Kidney (tissue), 14 donors: Measurements from ENCODE around the gene SESN3. TPM values are rescaled to one million over a fixed set of nuclear protein-coding genes. Genes with fewer than 3 reads are reported as not detected.
"Not testable (repeated sequence)": the region's sequence is repeated elsewhere in the genome, so short reads cannot be mapped to it uniquely, and the experiment has no call there.

Experiments used
- DNase-seq, 5 donors: peaks; one replicate each; pipeline ENCODE4 v3.0.0-alpha.2; 2013 to 2020
- FAIRE-seq: peaks from 2 replicates; lab custom pipeline; 2012; peaks lifted over from hg19 to GRCh38; lab: Jason Lieb, UNC
- H3K27ac ChIP-seq, 2 donors: one replicate each; pipeline ENCODE4 v1.7.0; 2013; ENCODE audit warnings: low read depth in 2 of 2, low read length in 2 of 2, inconsistent platforms in 1 of 2
- H3K27me3 ChIP-seq: one replicate; pipeline ENCODE4 v1.7.1; 2013; ENCODE audit warnings: low read length, inconsistent platforms; ENCODE audit not compliant: control insufficient read depth, insufficient read depth
- H3K36me3 ChIP-seq, 3 donors: one replicate each; pipeline versions ENCODE4 v1.7.0 to v1.7.1; 2013; ENCODE audit warnings: low read length in 3 of 3, control low read depth in 1 of 3, inconsistent platforms in 1 of 3; ENCODE audit not compliant: insufficient read depth in 3 of 3, control insufficient read depth in 2 of 3
- H3K4me1 ChIP-seq, 3 donors: one replicate each; pipeline versions ENCODE4 v1.7.0 to v1.7.1; 2013; ENCODE audit warnings: low read length in 3 of 3, inconsistent platforms in 1 of 3, low read depth in 1 of 3; ENCODE audit not compliant: control insufficient read depth in 2 of 3, insufficient read depth in 2 of 3
- H3K4me3 ChIP-seq, 3 donors: one replicate each; pipeline versions ENCODE4 v1.7.0 to v1.8.1; 2013; ENCODE audit warnings: low read length in 3 of 3, control low read depth in 1 of 3, inconsistent platforms in 1 of 3
- H3K9ac ChIP-seq, 3 donors: one replicate each; pipeline versions ENCODE4 v1.7.0 to v1.7.1; 2013; ENCODE audit warnings: low read length in 3 of 3, control low read depth in 1 of 3, inconsistent platforms in 1 of 3
- H3K9me3 ChIP-seq, 3 donors: one replicate each; pipeline versions ENCODE4 v1.7.0 to v1.7.1; 2013; ENCODE audit warnings: low read length in 3 of 3, control low read depth in 1 of 3, inconsistent platforms in 1 of 3; ENCODE audit not compliant: control insufficient read depth in 2 of 3, insufficient read depth in 1 of 3
- CTCF ChIP-seq: IDR thresholded peaks from 3 replicates; pipeline ENCODE4 v1.5.1; 2012; ENCODE audit warnings: mild to moderate bottlenecking, moderate library complexity, borderline replicate concordance; ENCODE audit not compliant: insufficient read depth; ENCODE audit errors: extremely low read depth
- intact Hi-C: fragments of 100-400 bp; cut with DNase I; formaldehyde crosslinking; loops from one replicate; pipeline ENCODE4 v1.11.1; 2022
- polyA plus RNA-seq: library from polyadenylated mRNA; stranded (reverse); fragments of 350-450 nt; fragmentation: Illumina TruSeq; extraction: RNeasy Lipid Tissue Mini Kit (QIAGEN cat#74804); gene quantifications from one replicate; pipeline ENCODE4 v1.2.3, GENCODE V29; 2014; ENCODE audit warnings: low read depth, low replicate concordance; ENCODE audit not compliant: insufficient read depth
- total RNA-seq: library from RNA; stranded (reverse); fragmentation: NEBNext Ultra II Directional; extraction: Animal tissue kit (Norgen Biotek cat#: 25700); gene quantifications from one replicate; pipeline ENCODE4 v1.2.1, GENCODE V29; 2021
- donor health status: control.
- donor health status: control.
- donor health status: control.
- donor health status: control.
- donor health status: control.
- donor health status: DM: yes; HTN: yes; CAD: no.
- donor health status: Normal renal cell carcinoma (clear cell type).

The SESN3 gene
- total and polyA plus RNA-seq, 2 donors from 2014 or later = 5.1 to 50.1 TPM

DNA sequence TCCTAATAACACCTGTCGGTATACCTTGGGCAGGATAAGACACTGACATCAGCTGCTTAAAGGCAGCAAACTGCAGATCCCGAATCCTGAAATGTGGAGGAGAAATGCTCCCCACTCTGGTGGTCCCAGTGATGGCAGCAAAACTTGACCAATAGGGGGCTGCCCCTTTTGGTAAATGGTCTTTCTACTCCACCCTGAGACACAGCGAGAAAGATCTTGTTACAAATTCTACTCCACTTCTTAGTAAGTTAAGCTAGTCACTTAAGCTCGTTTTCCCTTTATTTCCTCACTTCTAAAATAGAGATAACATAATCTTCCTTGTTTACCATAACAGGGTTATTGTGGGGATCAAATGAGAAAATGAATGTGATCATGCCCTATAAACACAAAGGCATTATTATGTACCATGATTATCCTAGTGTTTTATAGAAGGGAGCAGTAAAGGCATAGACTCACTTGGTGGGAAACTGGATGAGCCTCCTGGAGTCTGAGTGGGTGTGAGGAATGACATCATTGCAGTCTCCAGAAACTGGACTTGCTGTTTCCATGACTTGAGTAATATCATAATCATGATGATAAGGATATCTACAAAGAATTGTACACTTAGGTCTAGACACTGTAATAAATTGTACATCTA lies 90.5 kb downstream of the SESN3 start:
- no peak for TF ChIP-seq CTCF
- Histone ChIP-seq H3K4me1 (no peaks in the 10 kb centered on the region), H3K36me3 (no peaks in the 10 kb centered on the region), H3K9ac (no peak overlapping the region), H3K27me3 (no peaks in the 10 kb centered on the region), H3K9me3 (no peaks in the 10 kb centered on the region), H3K4me3 (no peak overlapping the region), H3K27ac (no peak overlapping the region)
- intact Hi-C loops = no loop called here
- DNase-seq (no peak), FAIRE-seq (no peak)

DNA sequence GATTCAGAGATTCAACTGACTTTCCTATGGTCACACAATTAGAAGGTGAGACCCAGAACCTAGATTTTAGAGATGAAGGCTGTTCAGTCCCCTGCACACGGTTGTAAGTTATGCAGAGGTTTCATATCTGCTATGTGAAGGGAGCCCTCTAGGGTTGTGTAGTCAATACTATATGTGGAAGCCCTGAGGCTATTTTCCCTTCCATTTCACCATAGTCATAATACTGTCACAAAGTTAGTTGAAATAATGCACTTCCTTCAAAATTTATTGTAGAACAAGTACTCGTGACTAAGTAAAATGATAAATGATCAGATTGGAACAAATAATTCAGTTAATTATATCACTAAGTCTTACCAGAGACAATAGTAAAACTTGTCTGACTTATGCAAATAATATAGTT lies 92.6 kb downstream of the SESN3 start:
- Histone ChIP-seq H3K9ac (no peak overlapping the region), H3K27me3 (no peaks in the 10 kb centered on the region), H3K4me3 (no peak overlapping the region), H3K4me1 (peaks cover 0 to 5% (median 0%) of the 10 kb centered on the region in 3 donors), H3K27ac (no peak overlapping the region), H3K9me3 (no peaks in the 10 kb centered on the region), H3K36me3 (no peaks in the 10 kb centered on the region)
- no peak for FAIRE-seq
- peak in 2 of 5 donors; percentile 36 to 57 for DNase-seq
- intact Hi-C loops = loop anchor here (10.0 kb wide), 1 partner anchor 64 kb away; no protein-coding TSS in a partner anchor
- TF ChIP-seq CTCF = peak; percentile 32

- no peaks in the 10 kb centered on the region for H3K9me3 ChIP-seq
- no peak overlapping the region for H3K4me3 ChIP-seq
- intact Hi-C loops = loop anchor here (10.0 kb wide), 1 partner anchor 62 kb away; no protein-coding TSS in a partner anchor
- FAIRE-seq (no peak), DNase-seq (no peak)
- H3K27ac ChIP-seq = no peak overlapping the region
- TF ChIP-seq CTCF = no peak
- peaks cover 0 to 5% (median 0%) of the 10 kb centered on the region in 3 donors for H3K4me1 ChIP-seq
- no peak overlapping the region for H3K9ac ChIP-seq
- no peaks in the 10 kb centered on the region for H3K27me3 ChIP-seq
- no peaks in the 10 kb centered on the region for H3K36me3 ChIP-seq
Observed at GRCh38 chr11:95137299-95137698, 93.7 kb downstream of the SESN3 start.

DNA sequence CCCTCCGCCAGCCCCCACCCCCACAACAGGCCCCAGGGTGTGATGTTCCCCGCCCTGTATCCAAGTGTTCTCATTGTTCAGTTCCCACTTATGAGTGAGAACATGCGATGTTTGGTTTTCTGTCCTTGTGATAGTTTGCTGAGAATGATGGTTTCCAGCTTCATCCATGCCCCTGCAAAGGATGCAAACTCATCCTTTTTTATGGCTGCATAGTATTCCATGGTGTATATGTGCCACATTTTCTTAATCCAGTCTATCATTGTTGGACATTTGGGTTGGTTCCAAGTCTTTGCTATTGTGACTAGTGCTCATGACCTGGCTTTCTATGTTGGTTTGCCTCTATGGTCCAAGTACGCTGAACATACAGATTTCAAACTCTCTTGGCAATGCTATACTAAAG lies 94.3 kb downstream of the SESN3 start:
- DNase-seq, H3K27ac ChIP-seq, H3K36me3 ChIP-seq, H3K27me3 ChIP-seq, H3K9ac ChIP-seq, H3K9me3 ChIP-seq, H3K4me3 ChIP-seq, H3K4me1 ChIP-seq, FAIRE-seq: not testable (repeated sequence)
- intact Hi-C loops = loop anchor here (10.0 kb wide), 1 partner anchor 62 kb away; no protein-coding TSS in a partner anchor
